Esophagus squamous epithelium (tissue), 5 donors: Measurements from ENCODE around the gene MYO3B. TPM values are rescaled to one million over a fixed set of nuclear protein-coding genes. Genes with fewer than 3 reads are reported as not detected.

Experiments used
- DNase-seq: peaks from one replicate; lab custom pipeline; 2025; lab: John Stamatoyannopoulos, UW
- H3K27ac ChIP-seq, 4 donors: fragments of 200-600 bp; sonication (generic); one replicate each; pipeline ENCODE4 v1.5.1; 2016 to 2019; ENCODE audit warnings: mild to moderate bottlenecking in 1 of 4
- H3K27me3 ChIP-seq, 4 donors: fragments of 200-600 bp; sonication (generic); 1 replicate in 3 of 4; 2 replicates in 1 of 4; pipeline versions ENCODE4 v1.5.1 to v1.6.0; 2017 to 2021; ENCODE audit warnings: antibody characterized with exemption in 1 of 4
- H3K36me3 ChIP-seq, 3 donors: fragments of 200-600 bp; sonication (generic); one replicate each; pipeline ENCODE4 v1.5.1; 2016 to 2019
- H3K4me1 ChIP-seq, 3 donors: fragments of 200-600 bp; sonication (generic); one replicate each; pipeline ENCODE4 v1.5.1; 2017 to 2019
- H3K4me3 ChIP-seq, 4 donors: fragments of 200-600 bp; sonication (generic); 1 replicate in 3 of 4; 2 replicates in 1 of 4; pipeline ENCODE4 v1.5.1; 2016 to 2019; ENCODE audit warnings: mild to moderate bottlenecking in 2 of 4, moderate library complexity in 1 of 4
- H3K9me3 ChIP-seq, 3 donors: fragments of 200-600 bp; sonication (generic); one replicate each; pipeline ENCODE4 v1.5.1; 2016 to 2019
- POLR2A ChIP-seq, 4 donors: fragments of 450-650 bp; IDR thresholded peaks; one replicate each; pipeline ENCODE4 v1.6.1; 2017; ENCODE audit warnings: antibody characterized with exemption in 4 of 4, mild to moderate bottlenecking in 4 of 4, moderate library complexity in 3 of 4
- WGBS, 2 donors: methylation state at CpG; one replicate each; pipeline ENCODE4 v1.1.5; 2018; 5-methylcytosine and 5-hydroxymethylcytosine counted together
- intact Hi-C: fragments of 100-400 bp; cut with DNase I; formaldehyde crosslinking; loops from one replicate; pipeline ENCODE4 v1.15.0; 2022
- total RNA-seq, 4 donors: library from RNA; depleted of rRNA; stranded (reverse); fragments of >200 nt; gene quantifications; one replicate each; pipeline ENCODE4 v1.1.0, GENCODE V29; 2016
- TF ChIP-seq, protein P1 (sequence below), 6 experiments: fragments of 450-650 bp in 4 of 6; fragments of 200-600 bp in 2 of 6; sonication (generic) in 2 of 6; IDR thresholded peaks; one replicate each; pipeline ENCODE4 v1.5.1; 2016 to 2019; ENCODE audit warnings: antibody characterized with exemption in 6 of 6, mild to moderate bottlenecking in 4 of 6, moderate library complexity in 4 of 6
- donor health status: DM: yes; HTN: yes; CAD: no.

MYO3B gene
- total RNA-seq, 4 donors from 2014 or later: 0.15 to 0.38 (median 0.18) TPM

DNA sequence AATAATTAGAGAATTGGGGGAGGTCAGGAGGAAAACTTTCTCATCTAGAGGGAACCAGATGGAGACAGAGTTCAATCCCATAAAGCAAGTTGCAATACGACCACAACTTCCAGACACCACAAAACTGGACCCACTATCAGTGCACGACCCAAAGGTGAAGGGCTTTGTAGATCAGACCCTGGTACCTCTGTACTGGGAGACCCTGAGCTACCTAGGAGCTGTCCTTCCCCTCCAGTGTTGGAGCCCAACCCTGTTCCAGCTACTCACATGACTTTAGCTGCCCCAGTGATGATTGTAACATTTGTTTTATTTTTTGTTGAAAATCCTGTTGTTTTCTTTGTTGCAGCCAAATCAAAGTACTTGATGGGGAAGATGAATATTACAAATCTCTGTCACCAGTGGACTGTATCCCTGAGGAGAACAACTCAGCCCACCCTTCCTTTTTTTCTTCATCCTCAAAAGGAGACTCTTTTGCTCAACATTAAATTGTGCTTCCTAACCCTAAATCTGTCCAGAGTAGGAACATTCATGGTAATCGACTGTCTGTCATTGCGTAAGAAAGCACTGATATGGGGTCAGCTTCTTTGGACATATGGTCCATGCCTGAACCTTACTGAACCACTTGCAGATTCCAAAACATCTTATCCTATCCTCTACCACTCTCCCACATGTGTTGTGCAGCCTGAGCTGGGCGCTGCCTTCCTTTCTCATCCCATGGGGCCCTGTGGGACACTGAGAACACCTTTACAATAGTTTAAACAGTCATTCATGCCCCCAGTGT is 474.9 kb downstream of the MYO3B start:
- Histone ChIP-seq H3K36me3 (no peaks in the 10 kb centered on the region), H3K4me1 (no peaks in the 10 kb centered on the region), H3K4me3 (no peak overlapping the region), H3K27me3 (no peaks in the 10 kb centered on the region), H3K27ac (no peak overlapping the region), H3K9me3 (no peaks in the 10 kb centered on the region)
- WGBS, 2 donors: 78 to 86% methylated on average over 5 of the region's 5 CpGs
- no peak for DNase-seq
- TF ChIP-seq, protein P1, sequence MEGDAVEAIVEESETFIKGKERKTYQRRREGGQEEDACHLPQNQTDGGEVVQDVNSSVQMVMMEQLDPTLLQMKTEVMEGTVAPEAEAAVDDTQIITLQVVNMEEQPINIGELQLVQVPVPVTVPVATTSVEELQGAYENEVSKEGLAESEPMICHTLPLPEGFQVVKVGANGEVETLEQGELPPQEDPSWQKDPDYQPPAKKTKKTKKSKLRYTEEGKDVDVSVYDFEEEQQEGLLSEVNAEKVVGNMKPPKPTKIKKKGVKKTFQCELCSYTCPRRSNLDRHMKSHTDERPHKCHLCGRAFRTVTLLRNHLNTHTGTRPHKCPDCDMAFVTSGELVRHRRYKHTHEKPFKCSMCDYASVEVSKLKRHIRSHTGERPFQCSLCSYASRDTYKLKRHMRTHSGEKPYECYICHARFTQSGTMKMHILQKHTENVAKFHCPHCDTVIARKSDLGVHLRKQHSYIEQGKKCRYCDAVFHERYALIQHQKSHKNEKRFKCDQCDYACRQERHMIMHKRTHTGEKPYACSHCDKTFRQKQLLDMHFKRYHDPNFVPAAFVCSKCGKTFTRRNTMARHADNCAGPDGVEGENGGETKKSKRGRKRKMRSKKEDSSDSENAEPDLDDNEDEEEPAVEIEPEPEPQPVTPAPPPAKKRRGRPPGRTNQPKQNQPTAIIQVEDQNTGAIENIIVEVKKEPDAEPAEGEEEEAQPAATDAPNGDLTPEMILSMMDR (IDR thresholded peaks at IDR 0.05): no peak
- TF ChIP-seq POLR2A (IDR thresholded peaks at IDR 0.05): no peak
- intact Hi-C loops: no loop called here

DNA sequence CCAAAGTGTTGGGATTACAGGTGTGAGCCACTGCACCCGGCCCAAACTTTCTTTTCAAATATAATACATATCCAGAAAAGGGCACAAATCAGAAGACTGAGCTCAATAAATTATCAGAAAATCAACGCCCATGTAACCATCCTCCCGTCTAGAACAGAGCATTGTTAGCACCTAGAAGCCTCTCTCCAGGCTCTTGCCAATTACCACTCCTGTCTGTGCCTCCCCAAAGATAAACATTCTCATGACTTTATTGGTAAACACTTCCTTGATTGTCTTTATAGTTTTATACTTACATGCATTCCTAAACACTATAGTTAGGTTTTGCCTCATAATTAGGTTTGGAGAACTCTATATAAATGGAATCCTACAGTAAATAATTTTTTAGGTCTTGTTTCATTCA is 478.7 kb downstream of the MYO3B start:
- no peaks in the 10 kb centered on the region for H3K27me3 ChIP-seq
- 80 to 91% methylated on average over 3 of the region's 3 CpGs for WGBS, 2 donors
- no peak for DNase-seq
- H3K4me3 ChIP-seq: no peak overlapping the region
- intact Hi-C loops: no loop called here
- TF ChIP-seq, protein P1 (IDR thresholded peaks at IDR 0.05): no peak
- no peak for TF ChIP-seq POLR2A (IDR thresholded peaks at IDR 0.05)
- no peaks in the 10 kb centered on the region for H3K9me3 ChIP-seq
- H3K27ac ChIP-seq: no peak overlapping the region
- H3K4me1 ChIP-seq: no peaks in the 10 kb centered on the region
- no peaks in the 10 kb centered on the region for H3K36me3 ChIP-seq

DNA sequence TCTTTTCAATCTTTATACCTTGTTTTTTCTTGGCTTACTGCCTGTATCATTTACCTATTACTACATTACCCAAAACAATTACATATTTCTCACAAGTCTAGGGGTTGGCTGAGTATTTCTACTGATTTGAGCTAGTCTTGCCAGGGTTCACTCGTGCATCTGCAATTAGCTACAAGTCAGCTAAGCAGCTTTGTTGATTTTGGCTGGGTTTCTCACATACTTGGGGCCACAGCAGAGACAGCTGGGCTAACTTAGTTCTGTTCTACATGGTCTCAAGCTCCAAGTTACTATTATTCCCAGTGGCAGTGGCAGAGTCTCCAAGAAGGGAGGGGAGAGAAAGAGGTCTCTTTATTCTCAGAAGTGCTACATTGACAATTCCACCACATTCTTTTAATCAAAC is 482.5 kb downstream of the MYO3B start:
- no peaks in the 10 kb centered on the region for H3K36me3 ChIP-seq
- H3K4me1 ChIP-seq: no peaks in the 10 kb centered on the region
- TF ChIP-seq, protein P1 (IDR thresholded peaks at IDR 0.05): no peak
- no peak for TF ChIP-seq POLR2A (IDR thresholded peaks at IDR 0.05)
- H3K27ac ChIP-seq: no peak overlapping the region
- H3K9me3 ChIP-seq: no peaks in the 10 kb centered on the region
- WGBS, 2 donors: 0 to 13% methylated on average over 1 of the region's 1 CpG
- no peaks in the 10 kb centered on the region for H3K27me3 ChIP-seq
- no peak overlapping the region for H3K4me3 ChIP-seq
- DNase-seq: no peak
- intact Hi-C loops: no loop called here

DNA sequence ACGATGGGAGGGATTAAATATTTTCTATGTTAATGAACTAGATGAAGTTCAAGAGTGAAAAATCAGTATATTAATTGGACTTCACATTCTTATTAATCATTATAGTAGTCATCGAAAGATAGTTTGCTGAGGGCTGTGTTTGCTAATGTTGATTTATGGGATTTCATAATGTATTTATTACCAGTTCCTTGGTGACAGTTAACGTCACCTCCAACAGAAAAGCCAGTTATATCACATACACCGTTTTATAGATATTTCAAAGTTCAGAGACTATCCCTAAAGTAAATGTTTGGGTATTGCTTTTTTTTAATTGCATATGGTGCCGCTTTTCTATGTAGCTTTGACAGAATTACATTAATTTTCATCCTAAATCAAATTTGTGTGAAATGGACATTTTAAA is 487.8 kb downstream of the MYO3B start:
- no peaks in the 10 kb centered on the region for H3K27me3 ChIP-seq
- no peak overlapping the region for H3K4me3 ChIP-seq
- no peak for DNase-seq
- intact Hi-C loops: no loop called here
- no peaks in the 10 kb centered on the region for H3K4me1 ChIP-seq
- H3K27ac ChIP-seq: no peak overlapping the region
- TF ChIP-seq POLR2A (IDR thresholded peaks at IDR 0.05): no peak
- TF ChIP-seq, protein P1 (IDR thresholded peaks at IDR 0.05): no peak
- 65% methylated on average over 5 of the region's 5 CpGs for WGBS, 2 donors
- H3K36me3 ChIP-seq: no peaks in the 10 kb centered on the region
- no peaks in the 10 kb centered on the region for H3K9me3 ChIP-seq

DNA sequence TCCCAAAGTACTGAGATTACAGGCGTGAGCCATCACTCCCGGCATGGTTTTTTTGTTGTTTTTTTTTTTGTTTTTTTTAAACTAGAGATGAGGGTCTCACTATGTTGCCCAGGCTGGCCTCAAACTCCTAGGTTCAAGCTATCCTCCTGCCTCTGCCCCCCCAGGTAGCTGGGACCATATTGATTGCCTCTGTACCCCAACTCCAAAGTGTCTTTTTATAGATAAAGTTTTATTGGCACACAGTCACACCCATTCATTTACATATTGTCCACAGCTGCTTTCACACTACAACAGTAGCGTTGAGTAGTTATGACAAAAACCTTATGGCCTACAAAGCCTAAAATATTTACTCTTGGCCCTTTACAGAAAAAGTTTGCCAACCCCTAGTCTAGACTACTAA is 492.0 kb downstream of the MYO3B start:
- 80 to 84% methylated on average over 3 of the region's 3 CpGs for WGBS, 2 donors
- H3K36me3 ChIP-seq: no peaks in the 10 kb centered on the region
- H3K9me3 ChIP-seq: no peaks in the 10 kb centered on the region
- no peak overlapping the region for H3K4me3 ChIP-seq
- no peaks in the 10 kb centered on the region for H3K4me1 ChIP-seq
- H3K27ac ChIP-seq: no peak overlapping the region
- peaks cover 0 to 4% (median 0%) of the 10 kb centered on the region in 4 donors for H3K27me3 ChIP-seq
- DNase-seq: no peak
- intact Hi-C loops: no loop called here
- TF ChIP-seq, protein P1 (IDR thresholded peaks at IDR 0.05): no peak
- no peak for TF ChIP-seq POLR2A (IDR thresholded peaks at IDR 0.05)
